ENCODE data around the gene IL32.

The IL32 gene

GRCh38 chr16:3027983-3028715 lies 37.3 kb upstream of the IL32 start:
- DNase-seq: peak; percentile 79

GRCh38 chr16:3028716-3029319 lies 36.6 kb upstream of the IL32 start:
- no peak for DNase-seq

- DNase-seq: peak; percentile 25
Measured at GRCh38 chr16:3029491-3030221, 35.8 kb upstream of the IL32 start.

GRCh38 chr16:3030222-3031212 lies 34.9 kb upstream of the IL32 start:
- no peak for DNase-seq

- no peak for DNase-seq
Measured at GRCh38 chr16:3032624-3033023, 32.8 kb upstream of the IL32 start.

GRCh38 chr16:3035289-3035971 lies 30.0 kb upstream of the IL32 start:
- no peak for DNase-seq

- no peak for DNase-seq
Measured at GRCh38 chr16:3035972-3036725, 29.3 kb upstream of the IL32 start.

- no peak for DNase-seq
Measured at GRCh38 chr16:3036726-3037315, 28.6 kb upstream of the IL32 start, which contains the start of gene BICDL2. Gene BICDL2, minus strand, starts transcription at chr16:3036944. Its CDS starts 1,448 bp downstream, at chr16:3035496.

GRCh38 chr16:3038256-3038655 lies 27.2 kb upstream of the IL32 start:
- no peak for DNase-seq

- DNase-seq: no peak
Measured at GRCh38 chr16:3038896-3039295, 26.5 kb upstream of the IL32 start.

- no peak for DNase-seq
Measured at GRCh38 chr16:3042376-3042775, 23.1 kb upstream of the IL32 start.

- DNase-seq: no peak
Measured at GRCh38 chr16:3044708-3045107, 20.7 kb upstream of the IL32 start.

- no peak for DNase-seq
Measured at GRCh38 chr16:3045758-3046640, 19.4 kb upstream of the IL32 start, which contains the start of gene MMP25. Gene MMP25, plus strand, starts transcription at chr16:3046561. Its CDS starts 357 bp downstream, at chr16:3046918.

GRCh38 chr16:3046641-3047386 lies 18.6 kb upstream of the IL32 start:
- no peak for DNase-seq

GRCh38 chr16:3047387-3047720 lies 18.1 kb upstream of the IL32 start:
- DNase-seq: no peak

GRCh38 chr16:3049921-3050481 lies 15.4 kb upstream of the IL32 start:
- no peak for DNase-seq

GRCh38 chr16:3050487-3050886 lies 15.0 kb upstream of the IL32 start:
- DNase-seq: no peak

- DNase-seq: no peak
Measured at GRCh38 chr16:3051009-3051408, 14.4 kb upstream of the IL32 start.

- DNase-seq: no peak
Measured at GRCh38 chr16:3051494-3051893, 13.9 kb upstream of the IL32 start.

Measured in central memory CD4-positive, alpha-beta T cell (primary cell).